Suppressor macrophage (primary cell): Measurements from ENCODE around the gene UNC5CL.

Experiments used
- DNase-seq, 4 experiments: peaks; one replicate each; pipeline ENCODE4 v3.0.0-alpha.2; 2020 to 2022

Gene UNC5CL

DNA sequence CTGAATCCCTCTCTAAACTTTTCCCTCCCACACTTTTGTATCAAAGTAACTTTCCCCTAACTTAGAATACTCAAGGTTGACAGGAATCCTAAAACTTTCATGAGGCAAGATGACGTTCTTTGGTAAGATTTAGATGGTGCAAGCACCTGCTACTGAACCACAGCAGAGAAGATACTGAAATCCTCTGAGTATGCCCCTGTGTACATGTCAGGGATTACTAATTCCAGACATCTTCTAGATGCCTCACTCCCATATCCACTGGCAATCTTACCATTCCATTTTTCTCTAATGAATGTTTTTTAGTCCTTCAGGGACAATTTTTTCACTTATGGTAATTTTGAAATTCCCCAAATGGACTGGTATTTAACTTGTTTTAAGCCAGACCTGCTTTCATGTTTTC lies 23.0 kb upstream of the UNC5CL start:
- DNase-seq = no peak

GRCh38 chr6:41061196-41061726 lies 22.2 kb upstream of the UNC5CL start:
- DNase-seq = no peak

- DNase-seq = no peak
These were observed 20.5 kb upstream of the UNC5CL start for GRCh38 chr6:41059556-41059955.

DNA sequence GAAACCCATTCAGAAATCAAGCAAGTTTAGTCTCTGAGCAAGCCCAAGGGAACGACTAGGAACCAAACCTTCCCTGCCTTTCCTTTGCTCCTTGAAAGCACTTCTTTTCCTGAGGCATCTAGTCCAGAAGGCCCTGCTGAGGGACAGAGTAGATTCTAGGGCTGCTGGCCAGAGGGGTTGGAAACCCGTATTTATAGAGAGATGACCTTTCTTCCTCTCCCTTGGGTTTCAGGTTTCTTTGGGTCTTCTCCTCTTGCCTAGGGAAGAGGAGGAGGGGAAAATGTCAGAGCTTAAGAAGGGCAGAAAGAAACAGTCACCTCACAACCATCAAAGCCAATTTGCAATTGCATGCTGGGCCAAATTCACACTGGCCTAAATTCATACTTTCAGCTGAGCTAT lies 19.8 kb upstream of the UNC5CL start:
- DNase-seq = no peak

- DNase-seq = no peak
These were observed 17.9 kb upstream of the UNC5CL start for GRCh38 chr6:41056768-41057490.

GRCh38 chr6:41055149-41055548 lies 16.1 kb upstream of the UNC5CL start:
- no peak for DNase-seq

DNA sequence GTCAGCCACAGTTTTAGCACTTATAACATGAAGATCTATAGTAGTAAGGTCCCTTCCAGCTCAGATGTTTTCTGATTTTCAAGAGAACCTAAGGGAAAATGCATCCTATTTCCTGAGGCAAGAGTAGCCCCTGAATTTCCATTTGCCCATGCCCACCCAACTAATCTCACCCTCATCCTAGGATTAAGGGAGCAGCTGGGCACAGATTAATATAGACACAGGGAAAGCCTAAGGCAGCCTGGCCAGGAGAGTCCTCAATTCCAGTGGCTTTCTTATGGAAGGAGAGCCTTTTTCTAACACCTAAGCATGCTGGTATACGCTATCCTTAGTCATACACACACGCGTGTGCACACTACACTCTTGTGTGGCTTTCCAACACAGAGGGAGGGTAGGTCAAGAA lies 15.5 kb upstream of the UNC5CL start:
- no peak for DNase-seq

GRCh38 chr6:41053041-41053440 lies 14.0 kb upstream of the UNC5CL start, which contains the start of gene APOBEC2:
Gene APOBEC2 (plus strand): TSS chr6:41053202. CDS start chr6:41053348, 146 bp downstream.
- no peak for DNase-seq

DNA sequence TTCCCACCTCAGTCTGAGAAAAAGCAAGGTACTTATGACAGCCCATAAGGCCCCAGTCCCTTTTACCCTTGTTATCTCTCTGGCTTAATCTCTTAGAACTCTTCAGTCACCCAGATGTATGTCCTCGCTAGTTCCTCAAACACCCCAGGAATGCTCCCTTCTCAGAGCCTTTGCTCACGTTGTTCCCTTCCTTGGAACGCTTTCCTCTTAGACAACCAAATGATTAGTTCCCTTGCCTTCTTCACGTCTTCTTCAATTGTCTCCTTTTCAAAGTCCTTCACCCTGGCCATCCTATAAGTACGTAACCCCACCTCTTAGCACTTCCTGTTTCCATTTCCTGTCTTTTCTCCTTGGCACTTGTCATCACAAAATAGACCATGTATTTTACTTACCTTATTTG lies 12.9 kb upstream of the UNC5CL start:
- DNase-seq = peak; percentile 16 to 56 (median 44)

DNA sequence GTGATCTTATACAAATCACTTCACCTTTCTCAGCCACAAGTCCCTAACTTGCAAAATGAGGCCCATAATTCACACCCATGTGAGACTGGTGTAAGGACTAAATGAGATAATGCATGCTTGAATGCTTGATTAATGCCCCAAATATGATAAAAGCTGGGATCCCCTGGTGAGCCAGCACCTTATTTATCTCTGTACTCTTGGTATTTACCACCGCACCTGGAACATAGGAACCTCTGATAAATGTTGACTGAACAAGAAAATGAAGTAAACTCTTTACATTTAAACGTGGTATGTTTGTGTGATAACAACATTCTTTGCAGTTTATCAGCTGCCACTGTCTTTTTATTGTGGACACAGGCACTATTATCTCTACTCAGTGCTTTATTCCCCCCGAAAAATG lies 11.5 kb upstream of the UNC5CL start:
- DNase-seq = no peak

DNA sequence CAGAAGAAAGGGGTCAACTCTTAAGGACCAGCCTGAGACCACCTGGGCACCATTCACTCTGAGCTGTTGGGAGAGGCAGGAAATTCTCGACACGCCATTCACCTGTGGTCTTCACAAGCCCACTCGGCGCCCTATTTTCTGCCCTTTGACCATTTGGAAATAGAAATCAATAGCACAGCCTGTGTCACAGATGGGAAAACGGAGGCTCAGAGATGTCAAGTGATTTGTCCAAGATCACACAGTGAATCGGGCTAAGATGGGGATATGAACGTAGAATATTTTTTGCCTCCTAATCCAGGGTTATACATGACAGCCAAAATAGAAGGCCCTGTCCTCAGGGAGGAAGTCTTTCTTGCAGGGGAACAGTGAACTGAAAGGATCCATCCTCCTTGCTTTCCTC lies 10.9 kb upstream of the UNC5CL start:
- DNase-seq = no peak

DNA sequence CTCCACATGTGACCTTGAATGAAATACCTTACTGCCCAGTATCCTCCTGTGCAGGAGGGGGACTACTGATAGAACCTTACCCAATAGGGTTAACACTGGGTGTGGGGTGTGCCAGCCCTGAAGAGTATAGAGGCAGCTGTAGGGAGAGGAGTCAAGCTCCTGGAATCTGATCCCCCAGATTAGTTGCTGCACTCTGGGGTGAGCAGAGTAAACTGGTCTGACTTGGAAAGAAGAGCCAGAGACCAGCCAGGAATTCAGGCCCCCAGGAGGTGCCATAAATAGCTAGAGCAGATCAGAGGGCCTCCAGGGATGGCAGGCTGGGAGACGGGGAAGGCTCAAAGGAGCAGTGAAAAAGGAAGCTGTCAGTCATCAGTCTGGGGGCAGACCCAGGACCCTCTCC lies 10.5 kb upstream of the UNC5CL start:
- no peak for DNase-seq

DNA sequence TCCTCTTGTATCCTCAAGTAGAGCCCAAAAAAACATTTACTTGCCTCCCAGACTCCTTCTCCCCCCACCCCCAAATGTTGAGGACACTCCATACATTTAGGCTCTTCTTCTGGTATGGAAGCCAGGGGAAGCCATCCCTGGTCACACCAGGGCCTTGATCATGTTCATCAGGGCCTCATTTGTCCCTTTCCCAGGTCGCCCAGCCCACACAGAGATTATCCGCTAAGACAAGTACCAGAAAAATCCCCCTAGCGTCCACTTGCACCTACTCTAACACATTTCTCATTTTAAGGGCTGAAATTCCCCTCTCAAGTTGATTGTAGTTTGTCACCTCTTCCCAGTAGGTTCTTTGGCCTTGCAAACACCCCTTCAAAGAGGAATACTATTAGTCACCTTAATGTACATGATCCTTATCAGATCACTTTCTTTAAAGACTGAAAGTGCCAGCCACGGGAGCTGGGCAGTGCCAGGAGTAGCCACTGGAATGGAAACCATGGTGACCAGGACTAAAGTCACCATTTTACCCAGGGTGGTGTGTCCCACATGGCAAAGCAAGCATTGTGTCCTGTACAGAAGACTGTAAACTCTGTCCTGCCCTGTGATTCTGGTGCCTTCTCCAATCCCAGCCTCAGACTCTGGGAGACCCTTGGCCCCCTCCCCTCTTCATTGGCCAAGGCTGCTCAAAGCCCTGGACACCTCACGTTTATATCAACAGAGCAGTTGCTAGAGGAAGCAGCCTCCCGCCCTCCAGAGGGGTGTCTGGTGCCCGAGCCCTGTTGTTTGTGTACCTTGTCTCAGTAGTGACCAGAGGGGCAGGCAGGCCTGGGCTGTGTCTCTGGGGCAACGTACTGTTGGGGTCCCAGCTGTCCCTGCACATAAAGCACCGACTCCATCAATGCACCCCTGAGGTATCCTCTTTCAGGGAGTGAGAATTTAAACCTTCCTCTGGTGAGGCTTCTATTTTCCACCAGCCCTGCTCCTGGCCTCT lies 9.0 kb upstream of the UNC5CL start:
- no peak for DNase-seq

- no peak for DNase-seq
These were observed 8.3 kb upstream of the UNC5CL start for GRCh38 chr6:41047306-41047705.

GRCh38 chr6:41046084-41046483 lies 7.1 kb upstream of the UNC5CL start:
- DNase-seq = no peak

DNA sequence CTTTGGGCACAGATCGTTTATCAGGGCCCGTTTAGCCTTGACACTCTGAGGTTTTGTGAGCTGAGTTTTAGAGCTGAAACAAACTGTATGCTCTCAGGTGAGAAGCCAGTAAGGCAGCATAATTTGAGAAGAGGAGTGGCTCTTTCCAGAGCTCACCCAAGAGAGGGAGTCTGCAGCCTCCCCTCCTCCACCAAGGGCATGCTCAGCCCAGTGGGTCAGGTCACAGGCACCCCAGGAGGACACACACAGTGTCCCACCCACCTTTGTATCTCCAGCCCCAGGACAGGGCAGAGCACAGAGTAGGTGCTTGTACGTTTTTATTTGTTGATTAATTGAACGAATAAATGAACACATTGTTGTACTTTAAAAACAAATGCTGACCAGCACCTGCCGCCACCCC lies 6.6 kb upstream of the UNC5CL start:
- DNase-seq = no peak

DNA sequence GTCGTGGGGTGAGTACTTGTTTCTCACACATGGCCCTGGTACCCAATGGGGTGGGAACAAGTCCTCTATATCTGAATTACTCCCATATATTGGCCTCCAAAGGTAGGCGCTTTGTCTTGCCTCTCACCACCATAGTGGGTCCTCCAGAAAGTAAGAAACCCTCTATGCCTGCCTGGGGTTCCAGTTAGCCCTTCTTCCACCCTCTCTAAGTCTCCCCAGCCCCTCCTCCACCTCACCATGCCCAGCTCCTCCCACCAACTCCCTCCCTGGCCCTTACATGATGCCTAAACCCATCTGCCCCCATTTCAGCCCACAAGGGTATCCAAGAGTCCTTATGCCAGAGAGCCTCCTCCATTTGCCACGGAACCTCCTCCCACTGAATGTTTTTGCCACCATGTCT lies 4.1 kb upstream of the UNC5CL start:
- DNase-seq = no peak

DNA sequence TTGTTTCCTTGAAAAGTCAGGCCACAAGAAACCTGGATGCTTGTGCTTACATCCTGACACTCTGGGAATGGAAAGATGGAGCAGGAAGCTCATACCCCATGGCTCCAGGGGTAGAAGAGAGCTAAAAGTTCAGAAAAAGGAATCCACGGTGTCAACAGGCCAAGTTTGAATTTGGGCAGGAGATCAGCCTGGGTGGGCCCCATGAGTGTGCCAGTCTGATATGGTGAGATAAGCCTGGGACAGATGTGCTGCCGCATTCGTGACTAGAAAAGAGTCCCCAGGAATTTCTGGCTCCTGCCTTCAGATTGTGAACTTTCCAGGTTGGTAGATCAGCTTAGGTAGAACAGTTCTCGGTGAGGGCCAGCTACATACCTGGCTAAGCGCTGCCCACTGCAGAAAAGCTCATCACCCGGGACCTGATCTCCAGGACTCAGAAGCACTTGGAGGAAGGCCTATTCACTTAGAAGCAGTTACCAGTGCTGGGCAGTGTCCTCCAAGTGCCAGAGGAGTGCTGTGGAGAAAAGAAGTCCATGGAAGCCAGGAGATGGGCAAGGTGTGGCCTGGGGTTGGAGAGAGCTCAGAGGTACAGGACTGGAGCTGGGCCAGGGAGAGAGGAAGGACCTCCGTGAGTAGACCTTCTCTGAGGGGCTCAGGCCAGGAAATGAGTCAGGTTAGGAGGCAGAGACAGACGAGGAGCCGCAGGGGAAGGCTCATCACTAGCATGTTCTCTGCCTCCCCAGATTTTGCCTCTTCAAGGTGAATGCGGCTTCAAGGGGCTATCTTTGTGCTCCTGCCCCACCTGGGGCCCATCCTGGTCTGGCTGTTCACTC lies 3.4 kb upstream of the UNC5CL start, which contains the start of gene TSPO2:
Gene TSPO2 (plus strand): TSS at position 242 of the 830 bp plus-strand sequence. CDS start 519 bp downstream, at position 761.
- DNase-seq = no peak

- no peak for DNase-seq
These were observed 2.0 kb upstream of the UNC5CL start for GRCh38 chr6:41040940-41041536.

- peak; percentile 49 to 76 (median 74) for DNase-seq
These were observed 1.3 kb upstream of the UNC5CL start for GRCh38 chr6:41040101-41040939.

GRCh38 chr6:41038205-41038604 lies 816 bp downstream of the UNC5CL start:
- no peak for DNase-seq
